Right lobe of liver (tissue), 4 donors: ENCODE data around the gene ATPAF2.

Experiments used
- POLR2A ChIP-seq: fragments of 450-650 bp; IDR thresholded peaks from one replicate; pipeline ENCODE4 v1.6.1; 2017; ENCODE audit warnings: antibody characterized with exemption, mild to moderate bottlenecking
- TF ChIP-seq, protein P1 (sequence below), 4 donors: fragments of 200-600 bp in 3 of 4; fragments of 450-650 bp in 1 of 4; IDR thresholded peaks; one replicate each; pipeline versions ENCODE4 v1.5.1 to v1.8.0; 2016 to 2022; ENCODE audit warnings: antibody characterized with exemption in 4 of 4, mild to moderate bottlenecking in 2 of 4
- donor health status: DM: no; HTN: no; CAD: no.
- donor health status: DM: no; HTN: no; CAD: no.
- donor health status: DM: no; HTN: yes; CAD: no.

DNA sequence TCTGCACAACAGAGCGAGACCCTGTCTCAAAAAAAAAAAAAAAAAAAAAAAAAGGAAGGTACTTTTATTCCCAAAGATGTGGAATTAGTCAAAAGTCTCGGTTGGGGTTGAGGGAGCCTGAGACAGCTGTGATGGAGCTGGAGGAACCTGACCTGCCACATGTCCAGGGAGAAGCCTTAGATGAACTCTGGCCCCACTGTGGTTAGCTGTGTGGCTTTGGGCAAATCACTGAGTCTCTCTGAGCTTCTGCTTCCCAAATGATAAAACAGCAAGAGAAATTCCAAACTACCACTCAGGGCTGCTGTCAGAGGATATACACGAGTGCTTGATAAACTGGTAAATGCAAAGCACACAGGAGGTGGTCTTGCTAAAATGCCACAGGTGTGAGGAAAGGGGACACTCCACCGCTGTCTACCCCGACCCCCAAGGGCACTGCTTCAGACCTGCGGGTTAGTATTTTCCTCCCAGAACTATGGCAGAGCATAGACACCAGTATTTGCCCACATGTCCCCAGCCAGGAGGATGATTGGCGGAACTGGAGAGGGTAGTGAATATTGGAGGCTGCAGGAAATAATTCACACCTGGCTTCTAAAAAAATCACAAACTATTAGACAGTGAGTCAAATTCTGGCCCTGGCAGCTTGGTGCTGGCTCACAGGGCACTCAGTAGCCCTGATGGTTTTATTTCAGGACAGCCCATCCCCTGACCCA lies 51.6 kb downstream of the ATPAF2 start:
- no peak for TF ChIP-seq POLR2A
- TF ChIP-seq, protein P1, sequence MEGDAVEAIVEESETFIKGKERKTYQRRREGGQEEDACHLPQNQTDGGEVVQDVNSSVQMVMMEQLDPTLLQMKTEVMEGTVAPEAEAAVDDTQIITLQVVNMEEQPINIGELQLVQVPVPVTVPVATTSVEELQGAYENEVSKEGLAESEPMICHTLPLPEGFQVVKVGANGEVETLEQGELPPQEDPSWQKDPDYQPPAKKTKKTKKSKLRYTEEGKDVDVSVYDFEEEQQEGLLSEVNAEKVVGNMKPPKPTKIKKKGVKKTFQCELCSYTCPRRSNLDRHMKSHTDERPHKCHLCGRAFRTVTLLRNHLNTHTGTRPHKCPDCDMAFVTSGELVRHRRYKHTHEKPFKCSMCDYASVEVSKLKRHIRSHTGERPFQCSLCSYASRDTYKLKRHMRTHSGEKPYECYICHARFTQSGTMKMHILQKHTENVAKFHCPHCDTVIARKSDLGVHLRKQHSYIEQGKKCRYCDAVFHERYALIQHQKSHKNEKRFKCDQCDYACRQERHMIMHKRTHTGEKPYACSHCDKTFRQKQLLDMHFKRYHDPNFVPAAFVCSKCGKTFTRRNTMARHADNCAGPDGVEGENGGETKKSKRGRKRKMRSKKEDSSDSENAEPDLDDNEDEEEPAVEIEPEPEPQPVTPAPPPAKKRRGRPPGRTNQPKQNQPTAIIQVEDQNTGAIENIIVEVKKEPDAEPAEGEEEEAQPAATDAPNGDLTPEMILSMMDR (IDR thresholded peaks at IDR 0.05) = no peak
